Measurements from ENCODE around the gene AIF1. TPM values are rescaled to one million over a fixed set of nuclear protein-coding genes. Genes with fewer than 3 reads are reported as not detected.
A peak's percentile ranks its signal among the peaks of the same experiment; 100 is the strongest.

AIF1 gene
- total RNA-seq, 2 donors from 2014 or later = 8.3 to 27.3 TPM

GRCh38 chr6:31660381-31661261 lies 45.6 kb downstream of the AIF1 start, which contains the start of gene C6orf47:
C6orf47 (minus strand) TSS chr6:31660778; CDS start chr6:31659947, 831 bp downstream.
- TF ChIP-seq, protein P1, sequence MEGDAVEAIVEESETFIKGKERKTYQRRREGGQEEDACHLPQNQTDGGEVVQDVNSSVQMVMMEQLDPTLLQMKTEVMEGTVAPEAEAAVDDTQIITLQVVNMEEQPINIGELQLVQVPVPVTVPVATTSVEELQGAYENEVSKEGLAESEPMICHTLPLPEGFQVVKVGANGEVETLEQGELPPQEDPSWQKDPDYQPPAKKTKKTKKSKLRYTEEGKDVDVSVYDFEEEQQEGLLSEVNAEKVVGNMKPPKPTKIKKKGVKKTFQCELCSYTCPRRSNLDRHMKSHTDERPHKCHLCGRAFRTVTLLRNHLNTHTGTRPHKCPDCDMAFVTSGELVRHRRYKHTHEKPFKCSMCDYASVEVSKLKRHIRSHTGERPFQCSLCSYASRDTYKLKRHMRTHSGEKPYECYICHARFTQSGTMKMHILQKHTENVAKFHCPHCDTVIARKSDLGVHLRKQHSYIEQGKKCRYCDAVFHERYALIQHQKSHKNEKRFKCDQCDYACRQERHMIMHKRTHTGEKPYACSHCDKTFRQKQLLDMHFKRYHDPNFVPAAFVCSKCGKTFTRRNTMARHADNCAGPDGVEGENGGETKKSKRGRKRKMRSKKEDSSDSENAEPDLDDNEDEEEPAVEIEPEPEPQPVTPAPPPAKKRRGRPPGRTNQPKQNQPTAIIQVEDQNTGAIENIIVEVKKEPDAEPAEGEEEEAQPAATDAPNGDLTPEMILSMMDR (IDR thresholded peaks at IDR 0.05) = no peak
- H3K36me3 ChIP-seq = peaks cover 21% of the 10 kb centered on the region

DNA sequence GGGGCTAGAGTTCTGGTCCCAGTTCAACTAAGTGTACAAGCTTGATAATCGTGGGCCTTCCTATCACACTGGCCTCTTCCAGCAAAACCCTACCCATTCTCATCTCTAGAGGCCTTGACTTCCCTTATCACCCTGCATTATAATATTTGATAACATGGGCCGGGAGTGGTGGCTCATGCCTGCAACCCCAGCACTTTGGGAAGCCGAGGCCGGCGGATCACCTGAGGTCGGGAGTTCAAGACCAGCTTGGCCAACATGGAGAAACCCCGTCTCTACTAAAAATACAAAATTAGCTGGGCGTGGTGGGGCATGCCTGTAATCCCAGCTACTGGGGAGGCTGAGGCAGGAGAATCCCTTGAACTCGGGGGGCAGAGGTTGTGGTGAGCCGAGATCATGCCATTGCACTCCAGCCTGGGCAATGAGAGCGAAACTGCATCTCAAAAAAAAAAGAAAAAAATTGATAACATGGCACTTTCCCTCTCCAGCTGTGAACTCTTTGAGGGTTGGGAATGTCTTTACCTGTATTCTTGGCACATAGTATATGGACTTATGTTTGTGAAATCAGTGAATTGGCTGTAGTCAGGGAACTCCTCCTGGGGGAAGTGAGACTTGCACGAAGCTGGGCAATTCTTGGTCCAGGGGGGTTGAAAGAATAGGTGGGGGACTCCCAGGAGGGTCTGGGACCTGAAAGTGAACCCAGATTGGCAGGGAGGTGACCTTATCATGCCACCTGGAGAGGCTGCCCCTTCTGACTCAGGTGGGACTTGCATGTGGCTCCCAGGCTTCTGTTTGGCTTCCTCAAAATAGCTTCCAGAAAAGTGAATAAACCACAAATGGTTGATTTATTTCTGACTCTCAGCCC lies 46.5 kb downstream of the AIF1 start:
- TF ChIP-seq, protein P1 (IDR thresholded peaks at IDR 0.05) = no peak
- Histone ChIP-seq H3K27ac (peak overlapping the region; percentile 81 to 89), H3K9me3 (no peaks in the 10 kb centered on the region), H3K36me3 (peaks cover 21% of the 10 kb centered on the region), H3K27me3 (no peaks in the 10 kb centered on the region), H3K4me1 (peaks cover 0 to 58% of the 10 kb centered on the region in 2 donors), H3K4me3 (peak overlapping the region in 1 of 2 donors; percentile 83)
- no peak for DNase-seq (ENCODE audit: low spot score)

More at GRCh38 chr6:31660381-31661261, 45.6 kb downstream of the AIF1 start, which contains the start of gene C6orf47:
- Histone ChIP-seq H3K9me3 (no peaks in the 10 kb centered on the region), H3K27me3 (no peaks in the 10 kb centered on the region), H3K27ac (peak within 1 kb of the TSS; percentile 81 to 89), H3K4me3 (peak within 1 kb of the TSS; percentile 71 to 83), H3K4me1 (peaks cover 0 to 55% of the 10 kb centered on the region in 2 donors)
- DNase-seq (ENCODE audit: low spot score) = peak; percentile 90

- Histone ChIP-seq H3K27ac (no peak overlapping the region), H3K36me3 (peaks cover 26% of the 10 kb centered on the region), H3K4me1 (peaks cover 0 to 65% of the 10 kb centered on the region in 2 donors), H3K27me3 (no peaks in the 10 kb centered on the region), H3K9me3 (no peaks in the 10 kb centered on the region), H3K4me3 (no peak overlapping the region)
- TF ChIP-seq, protein P1 (IDR thresholded peaks at IDR 0.05) = no peak
- no peak for DNase-seq (ENCODE audit: low spot score)
Observed at GRCh38 chr6:31662124-31662723, 47.2 kb downstream of the AIF1 start.

GRCh38 chr6:31663126-31663960 lies 48.3 kb downstream of the AIF1 start:
- no peak for DNase-seq (ENCODE audit: low spot score)
- TF ChIP-seq, protein P1 (IDR thresholded peaks at IDR 0.05) = no peak
- Histone ChIP-seq H3K4me1 (peaks cover 0 to 66% of the 10 kb centered on the region in 2 donors), H3K27me3 (no peaks in the 10 kb centered on the region), H3K9me3 (no peaks in the 10 kb centered on the region), H3K27ac (peak overlapping the region; percentile 89 to 97), H3K36me3 (peaks cover 24% of the 10 kb centered on the region), H3K4me3 (peak overlapping the region; percentile 84 to 92)

All from right atrium auricular region (tissue), 2 donors.